Kidney epithelial cell (primary cell): ENCODE measurements around the gene SMIM3. TPM values are rescaled to one million over a fixed set of nuclear protein-coding genes. Genes with fewer than 3 reads are reported as not detected.
A peak's percentile ranks its signal among the peaks of the same experiment; 100 is the strongest.

Source experiments
- DNase-seq: peaks from one replicate; pipeline ENCODE4 v3.0.0-alpha.2; 2010; ENCODE audit warnings: low read depth
- H3K27me3 ChIP-seq: 2 replicates; pipeline ENCODE4 v1.6.0; 2011; ENCODE audit warnings: low read length; ENCODE audit not compliant: control insufficient read depth, insufficient read depth
- H3K36me3 ChIP-seq: 2 replicates; pipeline ENCODE4 v1.5.1; 2011; ENCODE audit warnings: low read length; ENCODE audit not compliant: control insufficient read depth, insufficient read depth
- H3K4me3 ChIP-seq: 2 replicates; pipeline ENCODE4 v1.5.1; 2011; ENCODE audit warnings: low read depth, mild to moderate bottlenecking, control low read depth, low read length
- total RNA-seq: library from RNA; depleted of rRNA; stranded (reverse); fragments of >200 nt; gene quantifications from 2 replicates; pipeline ENCODE4 v1.2.3, GENCODE V29; 2015
- TF ChIP-seq, protein P1 (sequence below): IDR thresholded peaks from 2 replicates; pipeline ENCODE4 v1.5.1; 2011; ENCODE audit warnings: mild to moderate bottlenecking, moderate library complexity, low read length, control low read depth, inconsistent platforms; ENCODE audit not compliant: insufficient read depth, poor library complexity, severe bottlenecking

SMIM3 gene
- total RNA-seq, 1 donor from 2014 or later, result 9.7 TPM

DNA sequence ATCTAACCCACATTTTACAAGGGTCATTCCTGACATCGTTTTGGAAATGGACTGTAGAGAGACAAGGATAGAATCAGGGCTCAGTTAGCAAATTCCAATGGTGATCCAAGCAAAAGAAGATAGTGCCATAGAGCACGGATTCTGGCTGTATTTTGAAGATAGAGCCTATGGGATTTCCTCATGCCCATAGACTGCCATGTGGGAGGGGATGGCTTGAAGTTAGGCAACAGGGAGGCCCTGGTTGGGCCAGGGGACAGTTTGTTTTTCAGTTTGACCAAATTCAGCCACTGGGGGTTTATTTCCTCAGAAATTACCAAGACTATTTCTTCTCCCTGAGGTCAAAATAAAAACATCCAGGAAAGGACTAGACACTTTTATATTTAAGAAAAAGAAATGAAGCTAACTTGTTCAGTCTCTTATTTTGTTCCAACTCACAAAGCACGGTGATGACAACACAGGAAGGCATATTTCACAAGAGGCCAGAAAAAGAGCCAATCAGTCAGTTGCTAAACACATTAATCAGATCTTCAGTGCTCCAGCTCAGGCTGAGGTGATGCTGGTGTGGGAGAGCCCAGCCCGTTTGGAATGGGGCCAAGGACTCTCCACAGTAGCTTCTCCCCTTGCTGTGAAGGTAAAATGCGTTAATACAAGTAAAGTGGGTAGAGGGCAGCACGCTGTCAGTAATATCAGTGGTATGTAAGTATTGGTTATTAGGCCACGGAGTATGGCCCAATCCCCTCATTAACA is 15.4 kb upstream of the SMIM3 start:
- no peaks in the 10 kb centered on the region for H3K27me3 ChIP-seq
- TF ChIP-seq, protein P1, sequence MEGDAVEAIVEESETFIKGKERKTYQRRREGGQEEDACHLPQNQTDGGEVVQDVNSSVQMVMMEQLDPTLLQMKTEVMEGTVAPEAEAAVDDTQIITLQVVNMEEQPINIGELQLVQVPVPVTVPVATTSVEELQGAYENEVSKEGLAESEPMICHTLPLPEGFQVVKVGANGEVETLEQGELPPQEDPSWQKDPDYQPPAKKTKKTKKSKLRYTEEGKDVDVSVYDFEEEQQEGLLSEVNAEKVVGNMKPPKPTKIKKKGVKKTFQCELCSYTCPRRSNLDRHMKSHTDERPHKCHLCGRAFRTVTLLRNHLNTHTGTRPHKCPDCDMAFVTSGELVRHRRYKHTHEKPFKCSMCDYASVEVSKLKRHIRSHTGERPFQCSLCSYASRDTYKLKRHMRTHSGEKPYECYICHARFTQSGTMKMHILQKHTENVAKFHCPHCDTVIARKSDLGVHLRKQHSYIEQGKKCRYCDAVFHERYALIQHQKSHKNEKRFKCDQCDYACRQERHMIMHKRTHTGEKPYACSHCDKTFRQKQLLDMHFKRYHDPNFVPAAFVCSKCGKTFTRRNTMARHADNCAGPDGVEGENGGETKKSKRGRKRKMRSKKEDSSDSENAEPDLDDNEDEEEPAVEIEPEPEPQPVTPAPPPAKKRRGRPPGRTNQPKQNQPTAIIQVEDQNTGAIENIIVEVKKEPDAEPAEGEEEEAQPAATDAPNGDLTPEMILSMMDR, result no peak
- peak; percentile 79 for DNase-seq
- H3K4me3 ChIP-seq, result no peak overlapping the region
- H3K36me3 ChIP-seq, result no peaks in the 10 kb centered on the region

DNA sequence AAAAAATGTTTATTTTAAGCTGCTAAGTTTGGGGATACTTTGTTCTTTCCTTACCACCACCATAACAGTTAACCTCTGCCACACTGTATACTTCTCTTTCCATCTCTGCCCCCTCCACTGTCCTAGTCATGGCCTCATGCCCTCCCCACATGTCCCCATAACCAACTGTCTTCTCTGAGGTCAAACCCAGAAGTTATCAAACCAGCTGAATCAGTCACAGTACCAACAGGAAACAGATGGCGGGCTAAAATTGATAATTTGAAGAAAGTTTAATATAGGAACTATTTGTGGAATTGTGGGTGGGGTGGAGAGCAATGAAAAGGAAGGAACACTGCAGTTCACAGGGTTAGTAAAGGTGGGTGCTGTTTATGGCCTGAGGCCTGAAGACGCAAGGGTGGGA is 14.0 kb upstream of the SMIM3 start:
- TF ChIP-seq, protein P1, result no peak
- no peak for DNase-seq
- Histone ChIP-seq H3K27me3 (no peaks in the 10 kb centered on the region), H3K36me3 (no peaks in the 10 kb centered on the region), H3K4me3 (no peak overlapping the region)

DNA sequence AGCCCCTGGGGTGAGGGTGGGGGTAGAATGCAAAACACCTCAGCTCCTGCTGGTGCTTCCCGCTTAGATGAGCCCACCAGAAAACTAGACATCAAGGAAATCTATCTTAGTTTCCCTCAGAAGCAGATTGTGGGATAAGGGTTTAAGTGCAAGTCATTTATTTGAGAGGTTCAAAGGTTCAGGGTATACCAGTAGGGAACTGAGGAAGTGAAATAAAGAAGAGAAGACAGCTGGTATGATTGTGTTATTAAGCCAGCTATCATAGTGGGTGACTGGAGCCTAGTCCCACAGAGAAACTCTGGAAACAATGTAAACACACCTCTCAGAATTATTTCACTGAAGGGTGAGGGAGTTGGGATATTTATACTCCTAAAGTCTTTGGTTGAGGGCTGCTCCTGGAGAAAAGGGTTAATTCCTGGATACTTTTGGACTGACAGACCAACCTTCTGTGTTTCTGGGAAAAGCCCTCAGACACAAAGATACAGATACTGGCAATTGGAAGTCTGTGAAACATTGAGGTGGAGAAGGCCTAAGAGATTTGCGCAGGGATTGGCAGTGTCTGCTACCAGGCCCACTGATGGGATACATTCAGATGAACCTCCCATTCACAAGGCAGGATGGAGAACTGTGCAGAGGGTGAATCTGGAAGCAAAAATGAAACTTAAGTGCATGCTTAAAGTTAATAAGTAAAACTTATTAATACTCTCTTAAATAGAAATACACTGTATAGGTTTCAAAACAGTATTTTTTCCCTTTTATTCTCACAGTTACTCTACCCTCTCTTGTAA is 13.4 kb upstream of the SMIM3 start:
- Histone ChIP-seq H3K4me3 (no peak overlapping the region), H3K36me3 (no peaks in the 10 kb centered on the region), H3K27me3 (no peaks in the 10 kb centered on the region)
- TF ChIP-seq, protein P1, result no peak
- no peak for DNase-seq

DNA sequence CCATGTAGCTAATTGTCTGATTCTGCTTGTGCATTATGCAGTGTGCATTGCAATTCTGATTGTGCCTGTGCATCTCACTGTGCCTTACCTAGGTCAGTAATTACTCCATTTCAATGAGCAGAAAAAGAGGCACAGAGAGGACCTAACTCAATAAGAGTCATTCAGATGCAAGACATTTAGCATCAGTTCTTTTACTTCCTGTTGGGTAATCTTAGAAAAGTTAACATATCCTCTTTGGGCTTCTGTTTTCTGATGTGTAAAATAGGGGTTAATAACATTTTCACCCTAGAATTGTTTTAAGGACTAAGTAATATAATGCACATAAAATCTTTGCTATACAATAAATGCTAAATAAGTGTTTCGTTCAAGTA is 12.8 kb upstream of the SMIM3 start:
- H3K4me3 ChIP-seq, result no peak overlapping the region
- H3K36me3 ChIP-seq, result no peaks in the 10 kb centered on the region
- TF ChIP-seq, protein P1, result no peak
- no peak for DNase-seq
- H3K27me3 ChIP-seq, result no peaks in the 10 kb centered on the region

DNA sequence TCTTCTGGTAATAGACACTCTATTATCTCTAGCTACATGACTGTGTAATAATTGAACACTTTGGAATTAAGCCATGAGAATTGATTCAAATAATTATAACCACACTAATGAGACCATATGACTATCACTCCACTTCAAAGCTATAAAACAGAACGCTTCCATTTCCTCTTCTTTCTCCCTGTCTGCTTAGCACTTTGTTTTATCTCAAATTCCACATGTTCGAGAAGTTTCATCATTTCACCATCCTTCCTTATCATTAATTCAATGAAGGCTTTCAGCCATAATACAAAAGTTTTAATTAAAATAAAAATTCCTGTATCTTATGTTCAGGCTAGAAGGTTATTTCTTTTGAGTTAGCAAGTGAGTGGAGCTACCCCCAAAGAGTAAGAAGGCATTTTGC is 12.3 kb upstream of the SMIM3 start:
- Histone ChIP-seq H3K36me3 (no peaks in the 10 kb centered on the region), H3K4me3 (no peak overlapping the region), H3K27me3 (no peaks in the 10 kb centered on the region)
- TF ChIP-seq, protein P1, result no peak
- no peak for DNase-seq
